ENCODE results near the gene MACROD2.

GRCh38 chr20:14401479-14402138, 406.3 kb downstream of the MACROD2 start:
- TF ChIP-seq CTCF (conservative IDR thresholded peaks at IDR 0.05) (no peak), ZFX (IDR thresholded peaks at IDR 0.05) (no peak)
